ENCODE measurements around the gene UBE2O.
A peak's percentile ranks its signal among the peaks of the same experiment; 100 is the strongest.

The UBE2O gene

GRCh38 chr17:76414334-76415295 lies 38.3 kb downstream of the UBE2O start:
- DNase-seq: no peak
- ATAC-seq: no peak

- ATAC-seq (no peak), DNase-seq (no peak)
These were observed 41.7 kb downstream of the UBE2O start for GRCh38 chr17:76411247-76411646.

GRCh38 chr17:76410328-76410965 lies 42.5 kb downstream of the UBE2O start:
- ATAC-seq (no peak), DNase-seq (no peak)

- DNase-seq: peak; percentile 77
- ATAC-seq: peak; percentile 79
These were observed 44.7 kb downstream of the UBE2O start for GRCh38 chr17:76408037-76408849.

GRCh38 chr17:76407509-76407908 lies 45.4 kb downstream of the UBE2O start:
- no peak for DNase-seq
- no peak for ATAC-seq

GRCh38 chr17:76405967-76406647 lies 46.8 kb downstream of the UBE2O start:
- DNase-seq (no peak), ATAC-seq (no peak)

- ATAC-seq (no peak), DNase-seq (no peak)
These were observed 47.4 kb downstream of the UBE2O start for GRCh38 chr17:76405607-76405966.

- DNase-seq (no peak), ATAC-seq (no peak)
These were observed 47.9 kb downstream of the UBE2O start for GRCh38 chr17:76404976-76405563.

GRCh38 chr17:76404256-76404655 lies 48.7 kb downstream of the UBE2O start:
- no peak for DNase-seq
- no peak for ATAC-seq

- ATAC-seq: no peak
- DNase-seq: no peak
These were observed 50.2 kb downstream of the UBE2O start for GRCh38 chr17:76402711-76403110.

- ATAC-seq (no peak), DNase-seq (no peak)
These were observed 53.5 kb downstream of the UBE2O start for GRCh38 chr17:76399175-76400172.

GRCh38 chr17:76398523-76399174 lies 54.3 kb downstream of the UBE2O start:
- no peak for ATAC-seq
- no peak for DNase-seq

GRCh38 chr17:76397687-76398522 lies 55.0 kb downstream of the UBE2O start:
- DNase-seq (peak; percentile 90), ATAC-seq (peak; percentile 80)

GRCh38 chr17:76397184-76397583 lies 55.8 kb downstream of the UBE2O start:
- ATAC-seq (no peak), DNase-seq (no peak)

GRCh38 chr17:76395980-76396379 lies 57.0 kb downstream of the UBE2O start:
- DNase-seq (no peak), ATAC-seq (no peak)

- ATAC-seq (no peak), DNase-seq (no peak)
These were observed 58.8 kb downstream of the UBE2O start for GRCh38 chr17:76394166-76394565.

- no peak for DNase-seq
- no peak for ATAC-seq
These were observed 61.7 kb downstream of the UBE2O start for GRCh38 chr17:76391200-76391715.

- ATAC-seq (no peak), DNase-seq (no peak)
These were observed 62.9 kb downstream of the UBE2O start for GRCh38 chr17:76390003-76390421.

All from stimulated activated naive CD8-positive, alpha-beta T cell treated with anti-CD3 and anti-CD28 coated beads, Interleukin-15, Interleukin-2, amounts not matched to agents 100 U/mL and 50 U/mL, for 24 hours (primary cell).